Fibroblast of lung (primary cell): ENCODE data around the gene SLC37A1.

Source experiments
- CTCF ChIP-seq, 2 donors: IDR thresholded peaks in 1 of 2; conservative IDR thresholded peaks in 1 of 2; 1 replicate in 1 of 2; 2 replicates in 1 of 2; pipeline ENCODE4 v1.5.1; 2011 to 2012; ENCODE audit warnings: low read length in 2 of 2, control low read depth in 1 of 2, inconsistent platforms in 1 of 2, low read depth in 1 of 2, mild to moderate bottlenecking in 1 of 2
- EZH2 ChIP-seq: IDR thresholded peaks from 2 replicates; pipeline ENCODE4 v1.5.1; 2012; ENCODE audit warnings: low read length, control low read depth, mild to moderate bottlenecking; ENCODE audit errors: missing control alignments

- no peak for TF ChIP-seq EZH2
- TF ChIP-seq CTCF (conservative IDR thresholded peaks at IDR 0.05 in 1 of 2, IDR thresholded peaks at IDR 0.05 in 1 of 2; ENCODE audit: low read depth in 1 of 2, low read length in 2 of 2), result no peak
Measured at GRCh38 chr21:42569732-42570301, 56.2 kb downstream of the SLC37A1 start.
